Heart left ventricle (tissue), 13 donors: ENCODE data around the gene ELFN1.

ENCODE experiments used
- CTCF ChIP-seq, 12 donors: fragments of 200-600 bp; sonication (generic) in 4 of 12; IDR thresholded peaks; one replicate each; pipeline versions ENCODE4 v1.5.0 to v1.8.0; 2018 to 2022; ENCODE audit warnings: antibody characterized with exemption in 12 of 12, mild to moderate bottlenecking in 5 of 12
- POLR2A ChIP-seq, 2 donors: fragments of 450-650 bp; IDR thresholded peaks; one replicate each; pipeline ENCODE4 v1.6.1; 2017; ENCODE audit warnings: antibody characterized with exemption in 2 of 2, mild to moderate bottlenecking in 2 of 2, moderate library complexity in 2 of 2
- donor health status: ischemic (EF 13 %, LVEDD 7.1; RV severe dilation, severe dysfunction).
- donor health status: DM: no; HTN: yes; CAD: no.
- donor health status: DM: no; HTN: no; CAD: no.
- donor health status: ischemic (EF 25% LVEDD 6.9; RV normal size, moderate dysfunction).
- donor health status: ischemic (EF 25% LVEDD 5.7; RV mildly dilated, moderate dysfunction).
- donor health status: ischemic (EF 35%, LVEDD 5.7; RV mildly dilated, moderate dysfunction).
- donor health status: nonischemic (EF 11% LVEDD 7.7; RV severe dilation, severe dysfunction).
- donor health status: DM: yes; HTN: yes; CAD: no.
- donor health status: PGD.
- donor health status: ischemic (EF 29% LVEDD 5.4; RV normal size, mild dysfunction).
- donor health status: nonischemic (EF 23%, LVEDD 6.1; RV moderate dilation, normal function).

GRCh38 chr7:1671594-1672451, 1.7 kb downstream of the ELFN1 start:
- TF ChIP-seq CTCF (IDR thresholded peaks at IDR 0.05) (no peak), POLR2A (IDR thresholded peaks at IDR 0.05) (no peak)
